Esophagus muscularis mucosa (tissue), 3 donors: ENCODE results near the gene TMTC2.

Experiments
- CTCF ChIP-seq, 3 experiments: fragments of 200-600 bp in 2 of 3; fragments of 450-650 bp in 1 of 3; sonication (generic) in 2 of 3; IDR thresholded peaks; one replicate each; pipeline ENCODE4 v1.5.1; 2017 to 2019; ENCODE audit warnings: antibody characterized with exemption in 3 of 3, mild to moderate bottlenecking in 2 of 3, moderate library complexity in 1 of 3
- POLR2A ChIP-seq: fragments of 450-650 bp; IDR thresholded peaks from one replicate; pipeline ENCODE4 v1.6.1; 2017; ENCODE audit warnings: antibody characterized with exemption, moderate library complexity, mild to moderate bottlenecking, low read depth
- POLR2AphosphoS5 ChIP-seq, 2 donors: sonication (generic); formaldehyde crosslinking; IDR thresholded peaks; one replicate each; pipeline ENCODE4 v1.6.1; 2017; ENCODE audit warnings: antibody characterized with exemption in 2 of 2

DNA sequence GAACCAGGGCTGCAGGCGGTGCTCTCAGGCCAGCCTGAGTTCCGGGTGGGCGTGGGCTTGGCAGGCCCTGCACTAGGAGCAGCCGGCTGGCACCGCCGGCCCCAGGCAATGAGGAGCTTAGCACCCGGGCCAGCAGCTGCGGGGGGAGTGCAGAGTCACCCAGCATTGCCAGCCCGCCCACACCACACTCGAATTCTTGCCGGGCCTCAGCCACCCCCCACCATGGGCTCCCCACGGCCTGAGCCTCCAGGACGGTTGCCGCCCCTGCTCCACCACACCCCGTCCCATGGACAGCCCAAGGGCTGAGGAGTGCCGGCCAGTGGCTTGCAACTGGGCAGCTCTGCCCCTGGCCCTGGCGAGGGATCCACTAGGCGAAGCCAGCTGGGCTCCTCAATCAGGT is 453.4 kb downstream of the TMTC2 start:
- TF ChIP-seq POLR2A: no peak
- no peak for TF ChIP-seq CTCF (IDR thresholded peaks at IDR 0.05)
- TF ChIP-seq POLR2AphosphoS5 (IDR thresholded peaks at IDR 0.05): no peak
